GM23338 (cell line): Measurements from ENCODE around the gene TFPT. TPM values are rescaled to one million over a fixed set of nuclear protein-coding genes. Genes with fewer than 3 reads are reported as not detected.

ENCODE experiments used
- ATAC-seq: fragments of 200-7000 bp; cut with Tn5 transposase; 3 replicates; pipeline ENCODE4 v1.9.1; 2020
- DNase-seq: peaks from one replicate; pipeline ENCODE4 v3.0.0-alpha.2; 2015; ENCODE audit warnings: low spot score
- H2AFZ ChIP-seq: fragments of 200-600 bp; sonication (generic); 2 replicates; pipeline ENCODE4 v1.8.0; 2016; ENCODE audit warnings: antibody characterized with exemption, mild to moderate bottlenecking, moderate library complexity
- H3F3A ChIP-seq: fragments of 200-600 bp; sonication (generic); replicated peaks from 2 replicates; pipeline ENCODE4 v1.8.0; 2017; ENCODE audit warnings: antibody characterized with exemption, mixed run types, low read depth
- H3K27ac ChIP-seq: fragments of 200-600 bp; sonication (generic); 2 replicates; pipeline ENCODE4 v1.6.1; 2016; ENCODE audit warnings: low read depth
- H3K27me3 ChIP-seq: fragments of 200-600 bp; sonication (generic); 2 replicates; pipeline ENCODE4 v1.8.0; 2016; ENCODE audit warnings: mild to moderate bottlenecking, mixed run types, moderate library complexity; ENCODE audit not compliant: insufficient read depth
- H3K36me3 ChIP-seq: fragments of 200-600 bp; sonication (generic); 2 replicates; pipeline ENCODE4 v1.8.0; 2016; ENCODE audit warnings: mild to moderate bottlenecking; ENCODE audit not compliant: insufficient read depth
- H3K4me1 ChIP-seq: fragments of 200-600 bp; sonication (generic); 2 replicates; pipeline ENCODE4 v1.8.0; 2016; ENCODE audit warnings: mild to moderate bottlenecking, moderate library complexity; ENCODE audit not compliant: insufficient read depth
- H3K4me2 ChIP-seq: fragments of 200-600 bp; sonication (generic); 2 replicates; pipeline ENCODE4 v1.7.1; 2017; ENCODE audit warnings: mixed run types
- H3K4me3 ChIP-seq: fragments of 200-600 bp; sonication (generic); 2 replicates; pipeline ENCODE4 v1.6.1; 2016; ENCODE audit warnings: mixed run types
- H3K79me2 ChIP-seq: fragments of 200-600 bp; sonication (generic); replicated peaks from 2 replicates; pipeline ENCODE4 v1.8.0; 2017; ENCODE audit warnings: mild to moderate bottlenecking; ENCODE audit not compliant: insufficient read depth
- H3K9me2 ChIP-seq: fragments of 200-600 bp; sonication (generic); 2 replicates; pipeline ENCODE4 v1.8.0; 2017; ENCODE audit not compliant: insufficient read depth
- H4K20me1 ChIP-seq: fragments of 200-600 bp; sonication (generic); replicated peaks from 2 replicates; pipeline ENCODE4 v1.8.0; 2017; ENCODE audit warnings: mild to moderate bottlenecking; ENCODE audit not compliant: insufficient read depth
- H3K27ac Mint-ChIP-seq: 2 replicates; pipeline ENCODE4 v1.8.0; 2020; ENCODE audit warnings: inconsistent platforms, mild to moderate bottlenecking, moderate library complexity, mixed read lengths
- H3K27me3 Mint-ChIP-seq: 3 replicates; pipeline ENCODE4 v1.8.0; 2022; ENCODE audit warnings: low read depth, mild to moderate bottlenecking, moderate library complexity, mixed read lengths, inconsistent platforms; ENCODE audit not compliant: insufficient read depth, poor library complexity
- H3K36me3 Mint-ChIP-seq: 3 replicates; pipeline ENCODE4 v1.8.0; 2021; ENCODE audit warnings: low read depth, mild to moderate bottlenecking, inconsistent platforms, moderate library complexity, mixed read lengths
- H3K4me1 Mint-ChIP-seq: 3 replicates; pipeline ENCODE4 v1.8.0; 2020; ENCODE audit warnings: mild to moderate bottlenecking, inconsistent platforms, mixed read lengths
- H3K4me3 Mint-ChIP-seq: 3 replicates; pipeline ENCODE4 v1.8.0; 2021; ENCODE audit warnings: moderate library complexity, mild to moderate bottlenecking, inconsistent platforms, mixed read lengths
- H3K9me3 Mint-ChIP-seq: 3 replicates; pipeline ENCODE4 v1.8.0; 2020; ENCODE audit warnings: moderate library complexity, mild to moderate bottlenecking, inconsistent platforms, mixed read lengths
- ETS1 ChIP-seq: IDR thresholded peaks from 2 replicates; pipeline ENCODE4 v1.6.1; 2016; ENCODE audit warnings: antibody characterized with exemption
- EZH2 ChIP-seq: fragments of 200-600 bp; sonication (generic); IDR thresholded peaks from one replicate; pipeline ENCODE4 v1.8.0; 2017; ENCODE audit warnings: antibody characterized with exemption, mild to moderate bottlenecking, low read depth; ENCODE audit not compliant: unreplicated experiment
- NANOG ChIP-seq: IDR thresholded peaks from 2 replicates; pipeline ENCODE4 v1.6.1; 2016; ENCODE audit warnings: antibody characterized with exemption, borderline replicate concordance
- POLR2AphosphoS5 ChIP-seq: IDR thresholded peaks from 2 replicates; pipeline ENCODE4 v1.6.1; 2016; ENCODE audit warnings: antibody characterized with exemption, low read depth
- STAT1 ChIP-seq: IDR thresholded peaks from one replicate; pipeline ENCODE4 v1.6.1; 2016; ENCODE audit warnings: antibody characterized with exemption; ENCODE audit not compliant: unreplicated experiment
- ZNF114 ChIP-seq: fragments of 250-450 bp; sonication (Bioruptor Pico); IDR thresholded peaks from 2 replicates; pipeline ENCODE4 v1.5.0; 2020; ENCODE audit warnings: mild to moderate bottlenecking, moderate library complexity
- ZNF331 ChIP-seq: fragments of 250-450 bp; sonication (Bioruptor Pico); IDR thresholded peaks from 2 replicates; pipeline ENCODE4 v1.5.0; 2020; ENCODE audit warnings: low read depth, mild to moderate bottlenecking, moderate library complexity
- polyA plus RNA-seq: library from polyadenylated mRNA; unstranded; fragments of >200 nt; fragmentation: Nextera tagmentation; extraction: Ambion mirVana; gene quantifications from 2 replicates; pipeline ENCODE4 v1.2.1, GENCODE V29; 2016
- total RNA-seq: library from RNA; depleted of rRNA; stranded (reverse); fragments of >200 nt; shearing (Covaris generic); gene quantifications from 2 replicates; pipeline ENCODE4 v1.2.3, GENCODE V29; 2014
- TF ChIP-seq, protein P1 (sequence below), 2 experiments: fragments of 200-600 bp in 1 of 2; sonication (generic) in 1 of 2; conservative IDR thresholded peaks; 2 replicates each; pipeline versions ENCODE4 v1.5.1 to v1.6.1; 2016 to 2017; ENCODE audit warnings: antibody characterized with exemption in 2 of 2, low read depth in 2 of 2, mild to moderate bottlenecking in 2 of 2, moderate library complexity in 1 of 2

Gene TFPT
- total and polyA plus RNA-seq, 2 experiments from 2014 or later: 12.0 to 18.3 TPM

DNA sequence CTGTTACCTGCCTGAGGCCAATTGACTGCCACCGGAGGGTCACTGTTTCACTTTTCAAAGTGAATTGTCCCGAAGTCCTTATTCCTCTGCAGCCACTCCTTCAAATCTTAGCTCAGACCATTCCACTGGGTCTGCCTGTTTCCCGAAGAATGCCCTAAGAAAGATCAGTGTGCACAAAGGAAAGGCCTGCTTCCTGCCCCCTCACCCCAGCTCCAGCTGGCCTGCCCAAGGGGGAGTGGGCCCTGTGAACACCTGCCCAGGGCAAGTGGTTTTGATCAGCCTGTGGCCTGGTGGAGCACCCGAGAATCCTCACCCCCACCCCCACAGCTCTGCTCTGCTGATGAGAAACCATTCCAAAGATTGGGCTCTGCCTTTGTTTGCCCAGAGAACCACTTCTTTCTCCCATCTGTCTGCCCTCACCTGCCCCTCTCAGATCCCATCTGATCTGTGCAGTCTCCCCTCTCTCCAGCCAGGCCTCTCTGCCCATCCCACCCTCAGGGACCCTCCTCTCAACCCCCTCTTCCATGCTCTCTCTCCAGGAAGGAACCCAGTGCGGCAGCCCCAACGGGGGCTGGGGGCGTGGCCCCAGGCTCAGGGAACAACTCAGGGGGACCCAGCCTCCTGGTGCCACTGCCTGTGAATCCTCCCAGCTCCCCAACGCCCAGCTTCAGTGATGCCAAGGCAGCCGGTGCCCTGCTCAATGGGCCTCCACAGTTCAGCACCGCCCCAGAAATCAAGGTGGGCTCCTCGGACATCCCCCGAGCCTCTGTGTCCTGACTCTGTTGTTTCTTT lies 33.8 kb upstream of the TFPT start:
- ATAC-seq (no peak), DNase-seq (no peak)
- TF ChIP-seq STAT1 (no peak), NANOG (no peak), ZNF331 (CRISPR knock-in tag) (no peak), EZH2 (no peak), POLR2AphosphoS5 (no peak)
- no peaks in the 10 kb centered on the region for H3K27me3 ChIP-seq
- Mint-ChIP-seq H3K4me1 (no peaks in the 10 kb centered on the region; the same call in 2 of the 3 replicates), H3K27me3 (peaks cover 18% of the 10 kb centered on the region), H3K9me3 (no peaks in the 10 kb centered on the region; the same call in 2 of the 3 replicates), H3K4me3 (no peak overlapping the region), H3K27ac (no peak overlapping the region), H3K36me3 (peaks cover 80% of the 10 kb centered on the region)
- peaks cover 24% of the 10 kb centered on the region for H3K36me3 ChIP-seq
- peaks cover 8% of the 10 kb centered on the region; the same call in 1 of the 2 replicates for H4K20me1 ChIP-seq
- no peaks in the 10 kb centered on the region for H3K4me1 ChIP-seq
- no peak overlapping the region for H3K4me2 ChIP-seq
- H3K9me2 ChIP-seq: no peaks in the 10 kb centered on the region
- peaks cover 9% of the 10 kb centered on the region for H3F3A ChIP-seq
- no peak overlapping the region for H2AFZ ChIP-seq
- H3K4me3 ChIP-seq: no peak overlapping the region
- H3K79me2 ChIP-seq: no peaks in the 10 kb centered on the region
- no peak overlapping the region for H3K27ac ChIP-seq

DNA sequence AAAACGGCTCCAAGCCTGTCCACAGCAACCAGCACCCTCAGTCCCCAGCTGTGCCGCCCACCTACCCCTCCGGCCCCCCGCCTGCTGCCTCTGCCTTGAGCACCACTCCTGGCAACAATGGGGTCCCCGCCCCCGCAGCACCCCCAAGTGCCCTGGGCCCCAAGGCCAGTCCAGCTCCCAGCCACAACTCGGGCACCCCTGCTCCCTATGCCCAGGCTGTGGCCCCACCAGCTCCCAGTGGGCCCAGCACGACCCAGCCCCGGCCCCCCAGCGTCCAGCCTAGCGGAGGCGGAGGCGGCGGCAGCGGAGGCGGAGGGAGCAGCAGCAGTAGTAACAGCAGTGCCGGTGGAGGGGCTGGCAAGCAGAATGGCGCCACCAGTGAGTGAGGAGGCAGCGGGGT lies 32.7 kb upstream of the TFPT start:
- Histone ChIP-seq H4K20me1 (peaks cover 11% of the 10 kb centered on the region; the same call in 1 of the 2 replicates), H3K27me3 (no peaks in the 10 kb centered on the region), H3K27ac (no peak overlapping the region), H3K4me1 (no peaks in the 10 kb centered on the region), H3K4me2 (no peak overlapping the region), H3K79me2 (peaks cover under 1% of the 10 kb centered on the region; the same call in 1 of the 2 replicates), H3K36me3 (peaks cover 24% of the 10 kb centered on the region), H2AFZ (no peak overlapping the region), H3K9me2 (no peaks in the 10 kb centered on the region), H3K4me3 (no peak overlapping the region), H3F3A (no peaks in the 10 kb centered on the region; the same call in 1 of the 2 replicates)
- Mint-ChIP-seq H3K4me1 (no peaks in the 10 kb centered on the region; the same call in 2 of the 3 replicates), H3K27me3 (peaks cover 15% of the 10 kb centered on the region), H3K9me3 (no peaks in the 10 kb centered on the region; the same call in 2 of the 3 replicates), H3K4me3 (no peak overlapping the region), H3K36me3 (peaks cover 80% of the 10 kb centered on the region), H3K27ac (no peak overlapping the region)
- TF ChIP-seq, protein P1, sequence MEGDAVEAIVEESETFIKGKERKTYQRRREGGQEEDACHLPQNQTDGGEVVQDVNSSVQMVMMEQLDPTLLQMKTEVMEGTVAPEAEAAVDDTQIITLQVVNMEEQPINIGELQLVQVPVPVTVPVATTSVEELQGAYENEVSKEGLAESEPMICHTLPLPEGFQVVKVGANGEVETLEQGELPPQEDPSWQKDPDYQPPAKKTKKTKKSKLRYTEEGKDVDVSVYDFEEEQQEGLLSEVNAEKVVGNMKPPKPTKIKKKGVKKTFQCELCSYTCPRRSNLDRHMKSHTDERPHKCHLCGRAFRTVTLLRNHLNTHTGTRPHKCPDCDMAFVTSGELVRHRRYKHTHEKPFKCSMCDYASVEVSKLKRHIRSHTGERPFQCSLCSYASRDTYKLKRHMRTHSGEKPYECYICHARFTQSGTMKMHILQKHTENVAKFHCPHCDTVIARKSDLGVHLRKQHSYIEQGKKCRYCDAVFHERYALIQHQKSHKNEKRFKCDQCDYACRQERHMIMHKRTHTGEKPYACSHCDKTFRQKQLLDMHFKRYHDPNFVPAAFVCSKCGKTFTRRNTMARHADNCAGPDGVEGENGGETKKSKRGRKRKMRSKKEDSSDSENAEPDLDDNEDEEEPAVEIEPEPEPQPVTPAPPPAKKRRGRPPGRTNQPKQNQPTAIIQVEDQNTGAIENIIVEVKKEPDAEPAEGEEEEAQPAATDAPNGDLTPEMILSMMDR (conservative IDR thresholded peaks at IDR 0.05; ENCODE audit: low read depth in 2 of 2): no peak
- no peak for TF ChIP-seq ZNF114 (CRISPR knock-in tag)
- no peak for TF ChIP-seq POLR2AphosphoS5
- no peak for DNase-seq
- no peak for ATAC-seq

- H3K27me3 Mint-ChIP-seq: peaks cover 13% of the 10 kb centered on the region
- Histone ChIP-seq H2AFZ (no peak overlapping the region), H3K79me2 (peaks cover 5% of the 10 kb centered on the region; the same call in 1 of the 2 replicates), H3K4me1 (no peaks in the 10 kb centered on the region), H3K27me3 (no peaks in the 10 kb centered on the region), H3K36me3 (peaks cover 27% of the 10 kb centered on the region), H3K9me2 (no peaks in the 10 kb centered on the region), H3K27ac (no peak overlapping the region), H3K4me3 (no peak overlapping the region), H3K4me2 (no peak overlapping the region), H4K20me1 (peaks cover 16% of the 10 kb centered on the region), H3F3A (no peaks in the 10 kb centered on the region; the same call in 1 of the 2 replicates)
- no peak for ATAC-seq
- no peak overlapping the region for H3K4me3 Mint-ChIP-seq
- H3K9me3 Mint-ChIP-seq: no peaks in the 10 kb centered on the region; the same call in 2 of the 3 replicates
- no peak overlapping the region; the same call in 1 of the 2 replicates for H3K27ac Mint-ChIP-seq
- no peak for DNase-seq
- H3K36me3 Mint-ChIP-seq: peaks cover 83% of the 10 kb centered on the region
- H3K4me1 Mint-ChIP-seq: no peaks in the 10 kb centered on the region; the same call in 2 of the 3 replicates
- no peak for TF ChIP-seq ETS1
- TF ChIP-seq, protein P1 (conservative IDR thresholded peaks at IDR 0.05; ENCODE audit: low read depth in 2 of 2): no peak
These were observed 32.2 kb upstream of the TFPT start for GRCh38 chr19:54147676-54148075.
